ENCODE results near the gene GLT8D1. TPM values are rescaled to one million over a fixed set of nuclear protein-coding genes. Genes with fewer than 3 reads are reported as not detected.

GLT8D1 gene
- total and polyA plus RNA-seq, 2 donors (not counting 1 experiment from before 2014, with no cell fraction given) = 116 to 160 TPM

GRCh38 chr3:52721730-52722008 is 16.1 kb upstream of the GLT8D1 start:
- no peak overlapping the region for H2AFZ ChIP-seq (ENCODE audit: low read length)
- no peak for DNase-seq (ENCODE audit: low read depth in 2 of 2)
- no peak overlapping the region for H3K4me3 ChIP-seq (replicated peaks in 1 of 4; ENCODE audit: control extremely low read depth in 1 of 4, insufficient read depth in 1 of 4, low read depth in 3 of 4, low read length in 4 of 4)
- H3K27ac ChIP-seq (ENCODE audit: insufficient read depth, low read length) = no peak overlapping the region
- no peaks in the 10 kb centered on the region for H4K20me1 ChIP-seq (ENCODE audit: control insufficient read depth, extremely low read depth, insufficient read depth, low read length)
- H3K9ac ChIP-seq (ENCODE audit: insufficient read depth, low read length) = no peak overlapping the region
- TF ChIP-seq CTCF (conservative IDR thresholded peaks at IDR 0.05 in 1 of 2, IDR thresholded peaks at IDR 0.05 in 1 of 2; ENCODE audit: low read depth in 1 of 2, low read length in 2 of 2) (no peak), EZH2 (IDR thresholded peaks at IDR 0.05; ENCODE audit: low read length, missing control alignments) (no peak)
- H3K4me1 ChIP-seq (ENCODE audit: control insufficient read depth, extremely low read depth, insufficient read depth, low read length) = no peaks in the 10 kb centered on the region
- no peaks in the 10 kb centered on the region for H3K79me2 ChIP-seq (ENCODE audit: control insufficient read depth, insufficient read depth, low read length)
- no peaks in the 10 kb centered on the region for H3K9me3 ChIP-seq (ENCODE audit: control insufficient read depth, insufficient read depth, low read depth, low read length)
- no peaks in the 10 kb centered on the region for H3K36me3 ChIP-seq (ENCODE audit: control insufficient read depth, insufficient read depth, low read length)
- H3K4me2 ChIP-seq (ENCODE audit: extremely low read depth, insufficient read depth, low read length) = no peak overlapping the region
- no peaks in the 10 kb centered on the region for H3K27me3 ChIP-seq (ENCODE audit: control insufficient read depth, insufficient read depth, low read length)

GRCh38 chr3:52721002-52721729 is 15.6 kb upstream of the GLT8D1 start:
- Histone ChIP-seq H2AFZ (ENCODE audit: low read length) (no peak overlapping the region), H3K4me1 (ENCODE audit: control insufficient read depth, extremely low read depth, insufficient read depth, low read length) (no peaks in the 10 kb centered on the region), H3K9ac (ENCODE audit: insufficient read depth, low read length) (no peak overlapping the region), H3K4me2 (ENCODE audit: extremely low read depth, insufficient read depth, low read length) (no peak overlapping the region), H3K36me3 (ENCODE audit: control insufficient read depth, insufficient read depth, low read length) (no peaks in the 10 kb centered on the region), H3K4me3 (replicated peaks in 1 of 4; ENCODE audit: control extremely low read depth in 1 of 4, insufficient read depth in 1 of 4, low read depth in 3 of 4, low read length in 4 of 4) (no peak overlapping the region), H3K79me2 (ENCODE audit: control insufficient read depth, insufficient read depth, low read length) (no peaks in the 10 kb centered on the region), H4K20me1 (ENCODE audit: control insufficient read depth, extremely low read depth, insufficient read depth, low read length) (no peaks in the 10 kb centered on the region), H3K27me3 (ENCODE audit: control insufficient read depth, insufficient read depth, low read length) (no peaks in the 10 kb centered on the region), H3K27ac (ENCODE audit: insufficient read depth, low read length) (no peak overlapping the region), H3K9me3 (ENCODE audit: control insufficient read depth, insufficient read depth, low read depth, low read length) (no peaks in the 10 kb centered on the region)
- DNase-seq (ENCODE audit: low read depth in 2 of 2) = no peak
- no peak for TF ChIP-seq CTCF (conservative IDR thresholded peaks at IDR 0.05 in 1 of 2, IDR thresholded peaks at IDR 0.05 in 1 of 2; ENCODE audit: low read depth in 1 of 2, low read length in 2 of 2)
- TF ChIP-seq EZH2 (IDR thresholded peaks at IDR 0.05; ENCODE audit: low read length, missing control alignments) = no peak

- Histone ChIP-seq H3K79me2 (ENCODE audit: control insufficient read depth, insufficient read depth, low read length) (no peaks in the 10 kb centered on the region), H3K9me3 (ENCODE audit: control insufficient read depth, insufficient read depth, low read depth, low read length) (no peaks in the 10 kb centered on the region), H3K27me3 (ENCODE audit: control insufficient read depth, insufficient read depth, low read length) (no peaks in the 10 kb centered on the region), H3K4me1 (ENCODE audit: control insufficient read depth, extremely low read depth, insufficient read depth, low read length) (no peaks in the 10 kb centered on the region), H3K9ac (ENCODE audit: insufficient read depth, low read length) (no peak overlapping the region), H3K4me3 (replicated peaks in 1 of 4; ENCODE audit: control extremely low read depth in 1 of 4, insufficient read depth in 1 of 4, low read depth in 3 of 4, low read length in 4 of 4) (no peak overlapping the region), H3K36me3 (ENCODE audit: control insufficient read depth, insufficient read depth, low read length) (no peaks in the 10 kb centered on the region), H3K27ac (ENCODE audit: insufficient read depth, low read length) (no peak overlapping the region), H2AFZ (ENCODE audit: low read length) (no peak overlapping the region), H4K20me1 (ENCODE audit: control insufficient read depth, extremely low read depth, insufficient read depth, low read length) (no peaks in the 10 kb centered on the region), H3K4me2 (ENCODE audit: extremely low read depth, insufficient read depth, low read length) (no peak overlapping the region)
- TF ChIP-seq EZH2 (IDR thresholded peaks at IDR 0.05; ENCODE audit: low read length, missing control alignments) (no peak), CTCF (conservative IDR thresholded peaks at IDR 0.05 in 1 of 2, IDR thresholded peaks at IDR 0.05 in 1 of 2; ENCODE audit: low read depth in 1 of 2, low read length in 2 of 2) (no peak)
- no peak for DNase-seq (ENCODE audit: low read depth in 2 of 2)
Measured at GRCh38 chr3:52719618-52720017, 14.0 kb upstream of the GLT8D1 start.

Data from fibroblast of lung (primary cell).